NCI-H2107 treated with DMSO at 0.1 percent for 48 hours (cell line): ENCODE data around the gene BTBD6.
A peak's percentile ranks its signal among the peaks of the same experiment; 100 is the strongest.

Source experiments
- DNase-seq: peaks from one replicate; lab custom pipeline; 2025; ENCODE audit not compliant: unreplicated experiment; lab: John Stamatoyannopoulos, UW

BTBD6 gene

GRCh38 chr14:105211086-105211757 lies 37.1 kb upstream of the BTBD6 start:
- DNase-seq: no peak

DNA sequence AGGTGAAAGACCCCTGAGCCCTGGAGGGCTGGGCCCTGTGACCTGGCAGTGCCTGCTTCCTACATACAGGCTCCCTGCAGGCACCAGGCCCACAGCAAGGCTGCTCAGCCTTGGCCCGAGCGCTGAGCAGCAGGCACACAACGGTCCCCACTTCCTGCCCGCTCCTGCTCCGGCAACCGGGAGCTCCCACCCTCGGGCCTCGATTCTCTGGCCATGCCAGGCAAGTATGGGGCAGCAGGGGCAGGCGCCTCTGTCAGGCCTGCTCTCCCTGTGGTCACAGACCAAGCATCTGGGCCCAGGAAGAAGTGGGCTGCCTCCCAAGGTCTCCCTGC lies 36.6 kb upstream of the BTBD6 start:
- DNase-seq: no peak

DNA sequence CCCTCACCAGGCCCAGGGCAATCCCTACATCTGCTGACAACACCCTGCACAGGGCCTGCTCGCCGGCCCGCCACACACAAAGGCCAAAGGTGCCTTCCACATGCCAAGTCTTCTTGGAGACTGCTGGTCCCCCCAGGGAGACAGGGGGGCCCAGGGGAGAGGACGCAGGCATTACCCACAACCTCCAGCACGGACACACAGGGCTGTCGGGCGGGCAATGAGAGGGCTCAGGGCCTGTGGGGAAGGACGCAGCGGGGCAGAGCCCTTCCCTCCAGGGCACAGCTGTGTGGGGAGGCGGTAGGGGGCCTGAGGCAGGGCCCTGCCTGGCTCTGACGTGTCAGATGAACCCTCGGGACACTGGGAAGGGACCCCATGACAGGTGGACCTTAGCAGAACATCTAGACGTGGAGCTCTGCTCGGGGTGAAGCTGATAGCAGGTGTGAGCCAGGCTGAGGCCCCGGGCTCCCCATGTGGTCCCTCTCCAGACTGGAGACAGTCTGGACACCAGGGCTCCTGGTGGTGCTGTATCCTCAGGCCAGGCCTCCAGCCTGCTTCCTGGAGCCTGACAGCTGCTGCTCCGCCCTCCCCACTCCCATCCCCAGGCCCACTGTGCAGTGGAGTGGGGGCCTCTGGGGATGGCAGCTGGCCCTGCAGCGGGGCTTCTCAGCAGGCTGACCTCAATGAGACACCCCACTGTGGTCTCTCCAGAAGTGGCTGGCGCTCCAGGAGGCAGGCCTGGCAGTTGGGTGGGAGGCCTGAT lies 35.6 kb upstream of the BTBD6 start:
- peak; percentile 65 for DNase-seq

DNA sequence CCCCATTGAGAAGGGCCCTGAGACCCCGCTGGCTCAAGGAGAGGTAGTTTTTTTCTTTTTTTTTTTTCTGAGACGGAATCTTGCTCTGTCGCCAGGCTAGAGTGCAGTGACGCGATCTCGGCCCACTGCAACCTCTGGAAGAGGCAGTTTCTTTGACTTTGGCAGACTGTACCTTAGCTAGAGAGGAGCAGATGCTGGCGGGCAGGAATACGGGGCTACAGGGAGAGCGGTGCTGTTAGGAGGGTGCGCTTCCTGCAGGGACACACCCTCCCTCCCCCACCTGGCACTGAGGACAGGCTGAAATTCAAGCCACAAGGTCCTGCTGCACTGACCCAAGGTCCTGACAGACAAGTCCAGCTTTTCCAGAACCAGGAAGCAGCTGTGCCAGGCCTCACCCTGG lies 35.0 kb upstream of the BTBD6 start:
- peak; percentile 65 for DNase-seq

- no peak for DNase-seq
Measured at GRCh38 chr14:105214324-105214915, 33.9 kb upstream of the BTBD6 start.

DNA sequence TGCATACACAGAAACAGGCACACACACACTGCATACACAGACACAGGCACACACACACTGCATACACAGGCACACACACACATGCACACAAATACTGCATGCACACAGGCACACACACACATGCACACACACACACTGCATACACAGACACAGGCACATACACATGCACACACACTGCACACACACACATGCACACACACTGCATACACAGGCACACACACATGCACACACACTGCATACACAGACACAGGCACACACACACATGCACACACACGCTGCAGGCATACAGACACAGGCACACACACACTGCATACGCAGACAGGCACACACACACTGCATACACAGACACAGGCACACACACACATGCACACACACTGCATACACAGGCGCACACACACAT lies 32.7 kb upstream of the BTBD6 start:
- DNase-seq: no peak

GRCh38 chr14:105216490-105217247 lies 31.7 kb upstream of the BTBD6 start:
- DNase-seq: no peak

DNA sequence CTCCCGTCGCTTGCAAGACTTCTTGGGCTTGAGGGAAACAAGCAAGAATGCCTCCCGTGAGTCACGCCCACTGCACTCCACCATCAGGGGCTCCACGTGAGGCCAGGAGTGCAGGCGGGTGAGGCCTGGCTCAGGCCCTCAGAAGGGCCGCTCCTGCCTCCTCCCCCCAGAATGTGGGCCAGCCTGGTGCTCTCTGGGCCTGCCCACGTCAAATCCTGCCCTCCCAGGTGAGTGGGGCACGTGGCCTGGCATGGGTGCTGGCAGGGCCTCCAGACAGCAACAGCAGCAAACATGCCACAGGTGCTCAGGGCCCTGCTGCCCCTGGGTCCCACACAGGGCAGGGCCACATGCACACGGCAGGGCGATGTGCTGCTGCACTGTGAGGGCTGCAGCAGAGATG lies 30.6 kb upstream of the BTBD6 start:
- DNase-seq: no peak

- no peak for DNase-seq
Measured at GRCh38 chr14:105218611-105219010, 29.7 kb upstream of the BTBD6 start.

DNA sequence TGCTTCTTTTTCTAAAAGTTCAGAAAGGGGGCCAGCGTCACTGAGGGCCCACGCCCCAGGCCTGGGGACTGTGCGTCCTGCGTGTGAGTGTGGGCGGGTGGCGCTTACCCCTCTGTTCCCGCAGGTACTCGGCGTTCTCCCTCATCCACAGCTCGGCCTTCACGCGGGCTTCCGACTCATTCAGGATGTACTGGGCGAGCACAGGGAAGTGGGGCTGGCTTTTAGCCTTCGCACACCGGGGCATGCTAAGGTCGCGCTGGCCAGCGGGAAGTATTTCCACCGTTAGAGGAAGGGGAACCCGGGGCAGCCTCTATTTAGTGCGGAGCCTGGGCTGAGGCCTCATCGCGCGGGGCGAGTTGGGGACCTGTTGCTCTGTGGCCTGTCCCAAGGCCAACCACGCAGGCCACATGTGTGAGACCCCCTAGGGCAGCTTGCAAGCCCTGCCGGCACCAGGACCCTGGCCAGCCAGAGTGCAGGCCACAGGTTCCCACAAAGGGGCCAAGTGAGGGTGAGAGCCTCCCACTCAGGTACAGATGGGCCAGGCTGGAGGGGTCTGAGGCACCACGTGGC lies 29.2 kb upstream of the BTBD6 start:
- DNase-seq: no peak

- no peak for DNase-seq
Measured at GRCh38 chr14:105219753-105220152, 28.6 kb upstream of the BTBD6 start.

GRCh38 chr14:105220699-105221597 lies 27.4 kb upstream of the BTBD6 start:
- no peak for DNase-seq

GRCh38 chr14:105221598-105222178 lies 26.6 kb upstream of the BTBD6 start:
- DNase-seq: no peak

DNA sequence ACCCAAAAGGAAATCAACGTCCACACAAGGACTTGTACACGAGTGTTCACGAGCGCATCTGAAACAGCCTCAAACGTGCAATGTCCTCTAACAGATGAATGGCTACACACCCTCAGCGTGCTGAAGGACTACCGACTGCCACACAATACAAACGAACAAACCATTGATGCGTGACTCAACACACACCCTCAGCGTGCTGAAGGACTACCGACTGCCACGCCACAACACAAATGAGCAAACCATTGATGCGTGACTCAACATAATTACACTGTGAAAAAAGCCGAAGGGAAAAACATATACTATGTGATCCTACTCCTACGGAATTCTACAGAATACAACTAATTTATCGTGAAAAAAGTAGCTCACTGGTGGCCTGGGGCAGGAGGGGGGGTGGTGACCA lies 25.1 kb upstream of the BTBD6 start:
- no peak for DNase-seq

GRCh38 chr14:105223770-105224544 lies 24.4 kb upstream of the BTBD6 start:
- DNase-seq: no peak

GRCh38 chr14:105224845-105225570 lies 23.3 kb upstream of the BTBD6 start:
- DNase-seq: no peak

- no peak for DNase-seq
Measured at GRCh38 chr14:105226198-105226597, 22.1 kb upstream of the BTBD6 start.

- DNase-seq: no peak
Measured at GRCh38 chr14:105227346-105227745, 21.0 kb upstream of the BTBD6 start.

GRCh38 chr14:105228562-105228961 lies 19.8 kb upstream of the BTBD6 start:
- no peak for DNase-seq
